GM18519 (cell line): ENCODE results near the gene DNAI4.
A peak's percentile ranks its signal among the peaks of the same experiment; 100 is the strongest.
"Not testable (repeated sequence)": the region's sequence is repeated elsewhere in the genome, so short reads cannot be mapped to it uniquely, and the experiment has no call there.

Source experiments
- ATAC-seq: cut with Tn5 transposase; IDR thresholded peaks from one replicate; pipeline ENCODE4 v1.9.1; 2021; ENCODE audit warnings: mild to moderate bottlenecking, moderate library complexity; ENCODE audit not compliant: unreplicated experiment, low FRiP score

Gene DNAI4

DNA sequence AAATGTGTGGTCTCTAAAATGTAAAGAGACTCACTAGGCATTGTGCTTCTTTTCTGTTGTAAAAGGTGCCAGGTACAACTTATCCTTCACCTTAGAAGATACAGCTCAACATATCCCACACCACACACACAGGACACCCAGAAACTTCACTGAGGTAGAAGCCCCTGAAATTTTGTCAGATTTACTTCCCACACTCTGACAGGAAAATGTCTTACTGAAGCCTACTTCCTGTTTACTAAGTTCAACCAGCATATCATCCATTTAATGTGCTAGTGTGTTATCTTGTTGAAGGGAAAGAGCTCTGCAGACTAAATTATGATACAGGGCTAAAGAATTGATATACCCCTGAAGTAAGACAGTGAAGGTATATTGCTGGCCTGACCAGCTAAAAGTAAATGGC lies 83.7 kb downstream of the DNAI4 start:
- no peak for ATAC-seq

DNA sequence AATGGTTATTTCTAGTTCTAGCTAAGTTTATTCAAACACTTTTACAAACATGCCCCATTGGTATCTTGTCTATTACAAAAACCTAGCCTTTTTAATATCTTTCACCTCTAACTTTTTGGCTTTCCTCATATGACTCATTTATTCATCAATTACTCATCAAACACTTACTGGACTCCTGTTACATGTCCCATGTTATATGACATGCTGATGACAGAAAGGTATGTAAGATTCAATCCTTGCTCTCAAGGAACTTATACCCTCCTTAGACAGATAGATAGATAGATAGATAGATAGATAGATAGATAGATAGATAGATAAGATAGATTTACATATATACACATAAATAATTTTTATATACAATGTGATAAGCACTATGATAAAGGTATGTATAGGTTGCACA lies 89.7 kb downstream of the DNAI4 start:
- ATAC-seq: no peak

GRCh38 chr1:66833112-66833511 lies 91.5 kb downstream of the DNAI4 start:
- ATAC-seq: no peak

DNA sequence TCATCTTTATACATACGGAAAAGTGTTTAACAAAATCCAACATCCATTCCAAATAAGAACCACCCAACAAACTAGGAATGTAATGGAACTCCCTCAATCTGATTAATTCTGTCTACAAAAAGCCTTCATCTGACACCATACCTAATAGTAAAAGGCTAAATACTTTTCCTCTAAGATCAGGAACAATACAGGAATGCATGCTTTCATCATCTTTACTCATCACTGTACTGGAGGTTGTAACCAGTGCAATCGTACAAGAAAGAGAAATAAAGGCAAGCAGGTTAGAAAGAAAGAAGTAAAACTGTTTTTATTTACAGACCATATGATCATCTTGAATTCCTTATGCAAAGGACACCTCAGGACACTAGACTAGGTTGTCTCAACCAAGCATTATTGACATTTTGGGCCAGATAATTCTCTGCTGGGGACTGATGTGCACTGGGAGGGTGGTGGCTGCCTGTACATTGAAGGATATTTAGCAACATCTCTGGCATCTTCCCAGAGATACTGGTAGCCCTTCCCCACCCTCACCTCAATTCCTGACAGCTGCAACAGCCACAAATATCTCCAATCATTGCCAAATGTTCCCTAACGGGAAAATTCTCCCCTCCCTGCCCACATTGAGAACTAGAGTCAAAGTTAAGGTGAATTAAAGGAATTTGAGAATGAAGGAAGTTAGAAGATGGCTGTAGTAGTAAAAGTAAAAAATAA lies 93.0 kb downstream of the DNAI4 start:
- no peak for ATAC-seq

GRCh38 chr1:66824771-66825170 lies 99.9 kb downstream of the DNAI4 start:
- ATAC-seq: no peak

- ATAC-seq: no peak
Measured at GRCh38 chr1:66809736-66810326, 114.8 kb downstream of the DNAI4 start.

DNA sequence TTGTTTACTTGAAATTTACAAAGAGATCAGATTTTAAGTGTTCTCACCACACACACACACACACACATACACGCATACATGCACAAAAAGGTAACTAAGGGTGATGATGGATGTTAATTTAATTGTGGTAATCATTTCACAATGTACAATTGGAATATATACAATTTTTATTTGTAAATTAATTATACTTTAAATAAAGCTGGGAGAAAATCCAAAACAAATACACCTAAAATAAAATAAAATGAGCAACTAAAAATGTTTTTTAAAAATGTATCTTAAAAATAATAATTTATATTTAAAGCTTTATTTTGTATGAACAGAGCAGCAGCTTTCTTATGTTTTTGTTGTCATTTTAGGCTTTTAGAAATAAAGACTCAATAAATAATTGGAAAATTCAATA lies 115.4 kb downstream of the DNAI4 start:
- no peak for ATAC-seq

- not testable (repeated sequence) for ATAC-seq
Measured at GRCh38 chr1:66795839-66796238, 128.8 kb downstream of the DNAI4 start.

DNA sequence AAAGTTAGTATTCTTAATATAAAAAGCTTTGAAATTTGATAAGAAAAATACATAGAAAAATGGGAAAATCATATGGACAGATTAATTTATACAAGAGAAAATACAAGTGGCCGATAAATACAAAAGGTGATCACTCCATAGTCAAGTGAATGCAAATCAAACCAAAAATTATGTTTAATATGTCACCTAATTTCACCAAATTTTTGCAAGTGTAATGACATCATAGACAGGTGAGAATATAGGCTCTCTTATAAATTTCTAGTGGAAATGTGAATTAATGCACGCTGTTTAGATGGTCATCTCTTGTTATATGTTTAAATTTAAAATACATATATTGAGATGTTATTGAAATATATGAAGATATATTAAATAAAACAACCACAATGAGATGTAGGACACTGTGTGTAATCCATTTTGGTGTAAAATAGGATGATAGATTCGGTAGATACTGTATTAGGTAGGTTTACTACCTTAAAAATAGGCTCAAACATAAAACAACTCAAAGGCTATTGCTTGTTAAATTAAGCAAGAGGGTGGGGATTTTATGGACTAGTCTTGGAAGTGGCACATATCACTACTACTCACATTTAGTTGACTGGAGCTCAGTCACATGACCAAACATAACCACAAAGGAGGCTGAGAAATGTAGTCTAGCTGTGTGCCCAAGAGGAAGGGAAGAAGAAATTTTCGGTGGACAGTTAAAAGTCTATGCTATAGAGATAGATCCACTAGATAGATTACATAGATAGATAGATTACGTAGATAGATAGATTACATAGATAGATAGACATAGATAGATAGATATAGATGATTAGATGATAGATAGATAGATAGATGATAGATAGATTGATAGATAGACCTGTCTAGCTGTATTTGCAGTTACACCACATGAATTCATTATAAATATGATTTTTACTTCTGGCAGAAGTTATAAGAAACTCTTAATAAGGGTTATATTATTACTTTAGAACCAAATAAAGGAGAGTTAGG lies 132.7 kb downstream of the DNAI4 start:
- no peak for ATAC-seq

DNA sequence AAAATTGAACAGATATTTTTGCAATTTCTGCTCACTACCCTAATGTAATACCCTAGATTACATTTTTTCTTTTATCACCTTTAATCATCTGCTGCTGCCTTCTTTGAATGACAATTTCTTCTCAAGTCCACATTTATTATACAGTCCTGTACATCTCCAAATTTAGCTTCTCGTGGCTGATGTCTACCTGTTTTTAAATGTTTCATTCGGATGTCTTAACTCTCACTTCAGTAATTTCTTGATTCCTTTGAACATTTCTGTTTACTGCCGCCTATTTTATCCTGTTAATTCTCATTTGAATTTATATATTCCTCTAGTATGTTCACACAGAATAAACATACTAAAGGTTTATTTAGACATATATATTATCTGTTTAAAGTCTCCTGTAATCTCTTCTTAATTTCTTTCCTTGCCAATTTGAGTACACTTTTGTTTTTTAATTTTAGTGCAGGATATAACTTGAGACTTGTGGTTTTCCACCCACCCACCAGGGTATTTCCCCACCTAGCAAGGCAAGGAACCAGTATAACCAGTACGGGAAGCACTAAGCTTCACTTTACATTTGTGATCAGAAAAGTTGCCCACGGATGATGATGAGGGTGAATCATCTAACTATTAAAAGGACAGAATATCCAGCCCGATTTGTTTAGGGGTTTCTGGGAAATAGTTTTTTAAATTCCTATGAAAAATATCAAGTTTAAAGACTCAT lies 136.3 kb downstream of the DNAI4 start:
- ATAC-seq: peak; percentile 63

GRCh38 chr1:66787641-66788040 lies 137.0 kb downstream of the DNAI4 start:
- no peak for ATAC-seq

GRCh38 chr1:66785800-66786199 lies 138.9 kb downstream of the DNAI4 start:
- ATAC-seq: not testable (repeated sequence)

- ATAC-seq: no peak
Measured at GRCh38 chr1:66779475-66780078, 145.1 kb downstream of the DNAI4 start.

- no peak for ATAC-seq
Measured at GRCh38 chr1:66778969-66779368, 145.7 kb downstream of the DNAI4 start.

- no peak for ATAC-seq
Measured at GRCh38 chr1:66778266-66778665, 146.4 kb downstream of the DNAI4 start.

- no peak for ATAC-seq
Measured at GRCh38 chr1:66777831-66778230, 146.8 kb downstream of the DNAI4 start.

DNA sequence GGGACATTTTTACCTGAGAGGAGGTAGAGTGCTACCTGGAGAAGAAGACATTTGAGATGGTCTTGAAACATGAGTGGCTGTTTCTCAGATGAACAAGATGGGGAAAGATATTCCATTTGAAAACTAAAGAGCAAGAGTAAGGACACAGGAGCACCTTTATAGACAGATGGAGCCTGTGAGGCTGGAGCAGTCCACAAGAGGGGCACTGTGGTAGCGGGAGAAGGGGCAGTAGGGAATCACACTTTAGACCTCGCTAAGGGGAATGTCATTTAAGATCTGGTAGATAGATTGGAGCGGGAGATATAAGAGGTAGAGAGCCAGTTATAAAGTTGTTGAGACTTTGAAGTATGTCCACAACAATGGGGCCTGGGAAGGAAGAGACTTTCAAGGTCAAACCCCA lies 149.0 kb downstream of the DNAI4 start:
- ATAC-seq: no peak

GRCh38 chr1:66774438-66774837 lies 150.2 kb downstream of the DNAI4 start:
- no peak for ATAC-seq

- no peak for ATAC-seq
Measured at GRCh38 chr1:66773227-66773626, 151.4 kb downstream of the DNAI4 start.

DNA sequence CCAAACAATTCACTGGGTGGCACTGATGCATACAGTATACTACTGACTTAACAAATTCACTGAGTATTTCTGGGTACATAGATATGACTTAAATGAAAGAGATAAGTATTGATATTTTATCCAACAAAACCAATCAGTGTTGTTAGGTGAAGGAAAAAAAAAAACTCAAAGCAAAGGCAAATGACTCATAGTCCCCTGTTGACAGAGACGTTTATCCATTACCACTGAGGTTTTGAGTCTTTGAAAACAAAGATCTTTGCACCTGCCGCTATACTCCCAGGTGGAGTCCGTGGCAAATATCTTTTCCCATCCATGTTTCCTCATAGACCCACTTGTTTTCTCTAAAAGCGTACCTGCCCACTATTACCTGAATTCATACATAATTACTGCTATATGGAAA lies 154.0 kb downstream of the DNAI4 start:
- ATAC-seq: no peak
